ENCODE data around the gene IGFBP4. TPM values are rescaled to one million over a fixed set of nuclear protein-coding genes. Genes with fewer than 3 reads are reported as not detected.
A peak's percentile ranks its signal among the peaks of the same experiment; 100 is the strongest.

IGFBP4 gene
- total RNA-seq, 4 donors from 2014 or later: 35.1 to 90.4 (median 39.6) TPM

- DNase-seq (ENCODE audit: low spot score in 2 of 2): peak in 1 of 2 donors; percentile 68
- TF ChIP-seq POLR2A (IDR thresholded peaks at IDR 0.05) (no peak), CTCF (IDR thresholded peaks at IDR 0.05) (no peak)
- intact Hi-C loops (cut with DNase I; ENCODE audit: low total_unique reads): no loop called here
- H3K4me3 ChIP-seq (ENCODE audit: low read depth, poor library complexity, severe bottlenecking): no peak overlapping the region
- 82 to 87% methylated on average over 6 of the region's 6 CpGs for WGBS, 2 donors
Measured at GRCh38 chr17:40433551-40434415, 9.5 kb upstream of the IGFBP4 start.

GRCh38 chr17:40436636-40437035, 6.6 kb upstream of the IGFBP4 start:
- TF ChIP-seq CTCF (IDR thresholded peaks at IDR 0.05): no peak
- TF ChIP-seq POLR2A (IDR thresholded peaks at IDR 0.05): no peak
- DNase-seq (ENCODE audit: low spot score in 2 of 2): no peak
- no peak overlapping the region for H3K4me3 ChIP-seq (ENCODE audit: low read depth, poor library complexity, severe bottlenecking)
- 57 to 69% methylated on average over 5 of the region's 5 CpGs for WGBS, 2 donors
- intact Hi-C loops (cut with DNase I; ENCODE audit: low total_unique reads): no loop called here

- no peak for TF ChIP-seq CTCF (IDR thresholded peaks at IDR 0.05)
- TF ChIP-seq POLR2A (IDR thresholded peaks at IDR 0.05): no peak
- 63 to 69% methylated on average over 5 of the region's 5 CpGs for WGBS, 2 donors
- no peak overlapping the region for H3K4me3 ChIP-seq (ENCODE audit: low read depth, poor library complexity, severe bottlenecking)
- intact Hi-C loops (cut with DNase I; ENCODE audit: low total_unique reads): no loop called here
- no peak for DNase-seq (ENCODE audit: low spot score in 2 of 2)
Measured at GRCh38 chr17:40437095-40437732, 6.0 kb upstream of the IGFBP4 start.

- WGBS, 2 donors: 78 to 82% methylated on average over 4 of the region's 4 CpGs
Measured at GRCh38 chr17:40440166-40440565, 3.1 kb upstream of the IGFBP4 start.

More at GRCh38 chr17:40440166-40440565, 3.1 kb upstream of the IGFBP4 start:
- TF ChIP-seq CTCF (IDR thresholded peaks at IDR 0.05) (no peak), POLR2A (IDR thresholded peaks at IDR 0.05) (no peak)
- no peak for DNase-seq (ENCODE audit: low spot score in 2 of 2)
- intact Hi-C loops (cut with DNase I; ENCODE audit: low total_unique reads): loop anchor here (10.0 kb wide), 1 partner anchor 95 kb away; no protein-coding TSS in a partner anchor
- no peak overlapping the region for H3K4me3 ChIP-seq (ENCODE audit: low read depth, poor library complexity, severe bottlenecking)

Measured in lower leg skin (tissue), 4 donors.